Coronary artery (tissue), 2 donors: ENCODE measurements around the gene ELAPOR1.

Experiments used
- DNase-seq: peaks from one replicate; pipeline ENCODE4 v3.0.0-alpha.2; 2017; ENCODE audit warnings: low spot score
- H3K27ac ChIP-seq, 2 donors: fragments of 200-600 bp; sonication (generic); one replicate each; pipeline ENCODE4 v1.5.1; 2016 to 2019
- H3K4me3 ChIP-seq: fragments of 200-600 bp; sonication (generic); 2 replicates; pipeline ENCODE4 v1.5.1; 2016; ENCODE audit warnings: mild to moderate bottlenecking, moderate library complexity
- CTCF ChIP-seq: fragments of 200-600 bp; sonication (generic); IDR thresholded peaks from one replicate; pipeline ENCODE4 v1.5.1; 2019; ENCODE audit warnings: antibody characterized with exemption

The ELAPOR1 gene

DNA sequence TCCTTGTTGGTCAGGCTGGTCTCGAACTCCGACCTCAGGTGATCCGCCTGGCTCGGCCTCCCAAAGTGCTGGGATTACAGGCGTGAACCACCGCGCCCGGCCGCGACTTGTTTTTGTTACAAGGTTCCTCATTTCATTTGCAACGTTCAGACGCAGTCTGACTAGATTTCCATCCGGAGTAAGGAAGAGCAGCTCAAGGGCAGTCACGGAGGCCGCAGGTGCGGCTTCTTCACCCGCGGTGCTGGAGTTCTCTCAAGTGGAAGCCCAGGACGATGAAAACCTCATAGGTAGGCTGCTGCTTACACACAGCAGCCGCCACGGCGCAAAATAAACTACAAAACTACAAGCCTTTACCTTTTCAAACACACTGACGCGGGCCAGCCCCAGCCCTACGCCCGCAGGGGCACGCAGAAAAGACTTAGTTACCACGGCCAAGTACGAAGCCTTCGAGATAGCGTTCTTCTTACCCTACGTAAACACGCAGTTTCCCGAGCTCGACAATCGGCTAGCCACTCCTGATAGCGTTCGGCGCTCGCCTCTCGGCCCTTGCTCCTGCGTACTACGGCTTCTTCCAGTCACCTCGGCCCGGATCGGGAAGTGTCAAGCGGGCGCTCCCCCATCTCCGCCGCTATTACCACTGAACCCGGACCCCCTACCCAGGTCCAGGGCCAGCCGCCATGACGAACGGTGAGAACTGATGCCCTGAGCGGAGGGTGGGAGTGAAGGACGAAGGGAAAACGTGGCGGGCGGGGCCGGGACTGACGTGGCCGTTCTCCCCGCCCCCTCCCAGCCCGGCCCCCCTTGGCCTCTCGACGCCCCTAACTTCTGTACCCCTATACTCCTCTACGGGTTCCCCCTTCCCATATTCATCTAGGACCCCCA is 23.5 kb upstream of the ELAPOR1 start, which contains the start of gene TMEM167B:
TSS of gene TMEM167B (plus strand) at position 569 of the 882 bp plus-strand sequence. CDS start at position 678, 109 bp downstream.
- TF ChIP-seq CTCF: no peak
- peak; percentile 95 for DNase-seq
- peak within 1 kb of the TSS; percentile 94 to 98 for H3K27ac ChIP-seq
- peak within 1 kb of the TSS; percentile 95 for H3K4me3 ChIP-seq

GRCh38 chr1:109091078-109091838 is 22.7 kb upstream of the ELAPOR1 start:
- Histone ChIP-seq H3K4me3 (peak overlapping the region; percentile 95), H3K27ac (peak overlapping the region; percentile 94 to 98)
- no peak for TF ChIP-seq CTCF
- no peak for DNase-seq

- H3K27ac ChIP-seq: peak overlapping the region; percentile 94 to 98
- no peak for DNase-seq
- peak overlapping the region; percentile 95 for H3K4me3 ChIP-seq
- TF ChIP-seq CTCF: no peak
Measured at GRCh38 chr1:109091839-109092193, 22.1 kb upstream of the ELAPOR1 start.

- H3K4me3 ChIP-seq: no peak overlapping the region
- TF ChIP-seq CTCF: no peak
- no peak overlapping the region for H3K27ac ChIP-seq
- no peak for DNase-seq
Measured at GRCh38 chr1:109094377-109094803, 19.5 kb upstream of the ELAPOR1 start.

- Histone ChIP-seq H3K27ac (no peak overlapping the region), H3K4me3 (no peak overlapping the region)
- no peak for TF ChIP-seq CTCF
- DNase-seq: no peak
Measured at GRCh38 chr1:109094871-109095270, 19.0 kb upstream of the ELAPOR1 start.

GRCh38 chr1:109095631-109096030 is 18.3 kb upstream of the ELAPOR1 start:
- DNase-seq: no peak
- H3K4me3 ChIP-seq: no peak overlapping the region
- H3K27ac ChIP-seq: no peak overlapping the region
- no peak for TF ChIP-seq CTCF
